ENCODE results near the gene CFAP20DC. TPM values are rescaled to one million over a fixed set of nuclear protein-coding genes. Genes with fewer than 3 reads are reported as not detected.

Gene CFAP20DC
- total RNA-seq, 1 donor from 2014 or later: 1.4 TPM

- Mint-ChIP-seq H3K36me3 (ENCODE audit: unreplicated experiment) (no peaks in the 10 kb centered on the region), H3K27me3 (ENCODE audit: unreplicated experiment) (no peaks in the 10 kb centered on the region), H3K9me3 (ENCODE audit: unreplicated experiment) (no peaks in the 10 kb centered on the region), H3K27ac (ENCODE audit: unreplicated experiment) (no peak overlapping the region), H3K4me1 (ENCODE audit: unreplicated experiment) (peaks cover 4% of the 10 kb centered on the region), H3K4me3 (ENCODE audit: unreplicated experiment) (no peak overlapping the region)
- no peak for TF ChIP-seq CTCF (IDR thresholded peaks at IDR 0.05)
- DNase-seq (ENCODE audit: extremely low spot score, unreplicated experiment): no peak
Measured at GRCh38 chr3:59043391-59043790, 6.4 kb downstream of the CFAP20DC start.

- no peaks in the 10 kb centered on the region for H3K27me3 Mint-ChIP-seq (ENCODE audit: unreplicated experiment)
- no peak for TF ChIP-seq CTCF (IDR thresholded peaks at IDR 0.05)
- no peak for DNase-seq (ENCODE audit: extremely low spot score, unreplicated experiment)
- no peak overlapping the region for H3K4me3 Mint-ChIP-seq (ENCODE audit: unreplicated experiment)
- H3K36me3 Mint-ChIP-seq (ENCODE audit: unreplicated experiment): no peaks in the 10 kb centered on the region
- H3K4me1 Mint-ChIP-seq (ENCODE audit: unreplicated experiment): peaks cover 4% of the 10 kb centered on the region
- H3K27ac Mint-ChIP-seq (ENCODE audit: unreplicated experiment): no peak overlapping the region
- no peaks in the 10 kb centered on the region for H3K9me3 Mint-ChIP-seq (ENCODE audit: unreplicated experiment)
Measured at GRCh38 chr3:59040902-59041301, 8.9 kb downstream of the CFAP20DC start.

- Mint-ChIP-seq H3K4me3 (ENCODE audit: unreplicated experiment) (no peak overlapping the region), H3K4me1 (ENCODE audit: unreplicated experiment) (peaks cover 4% of the 10 kb centered on the region), H3K36me3 (ENCODE audit: unreplicated experiment) (no peaks in the 10 kb centered on the region), H3K27ac (ENCODE audit: unreplicated experiment) (no peak overlapping the region), H3K9me3 (ENCODE audit: unreplicated experiment) (no peaks in the 10 kb centered on the region), H3K27me3 (ENCODE audit: unreplicated experiment) (no peaks in the 10 kb centered on the region)
- no peak for TF ChIP-seq CTCF (IDR thresholded peaks at IDR 0.05)
- DNase-seq (ENCODE audit: extremely low spot score, unreplicated experiment): no peak
Measured at GRCh38 chr3:59027607-59028006, 22.2 kb downstream of the CFAP20DC start.

- no peaks in the 10 kb centered on the region for H3K9me3 Mint-ChIP-seq (ENCODE audit: unreplicated experiment)
- no peaks in the 10 kb centered on the region for H3K27me3 Mint-ChIP-seq (ENCODE audit: unreplicated experiment)
- no peak for DNase-seq (ENCODE audit: extremely low spot score, unreplicated experiment)
- no peaks in the 10 kb centered on the region for H3K36me3 Mint-ChIP-seq (ENCODE audit: unreplicated experiment)
- H3K27ac Mint-ChIP-seq (ENCODE audit: unreplicated experiment): no peak overlapping the region
- no peaks in the 10 kb centered on the region for H3K4me1 Mint-ChIP-seq (ENCODE audit: unreplicated experiment)
- no peak overlapping the region for H3K4me3 Mint-ChIP-seq (ENCODE audit: unreplicated experiment)
- TF ChIP-seq CTCF (IDR thresholded peaks at IDR 0.05): no peak
Measured at GRCh38 chr3:59023612-59024011, 26.2 kb downstream of the CFAP20DC start.

GRCh38 chr3:59017617-59017984 lies 32.2 kb downstream of the CFAP20DC start:
- no peaks in the 10 kb centered on the region for H3K36me3 Mint-ChIP-seq (ENCODE audit: unreplicated experiment)
- no peaks in the 10 kb centered on the region for H3K27me3 Mint-ChIP-seq (ENCODE audit: unreplicated experiment)
- DNase-seq (ENCODE audit: extremely low spot score, unreplicated experiment): no peak
- no peak for TF ChIP-seq CTCF (IDR thresholded peaks at IDR 0.05)
- H3K9me3 Mint-ChIP-seq (ENCODE audit: unreplicated experiment): peaks cover 7% of the 10 kb centered on the region
- no peak overlapping the region for H3K4me3 Mint-ChIP-seq (ENCODE audit: unreplicated experiment)
- no peak overlapping the region for H3K27ac Mint-ChIP-seq (ENCODE audit: unreplicated experiment)
- H3K4me1 Mint-ChIP-seq (ENCODE audit: unreplicated experiment): no peaks in the 10 kb centered on the region
